Osteocyte (in vitro differentiated cells): Measurements from ENCODE around the gene PRR20B. TPM values are rescaled to one million over a fixed set of nuclear protein-coding genes. Genes with fewer than 3 reads are reported as not detected.
"Not testable (repeated sequence)": the region's sequence is repeated elsewhere in the genome, so short reads cannot be mapped to it uniquely, and the experiment has no call there.

Experiments used
- DNase-seq: peaks from one replicate; pipeline ENCODE4 v3.0.0; 2021; ENCODE audit warnings: mixed read lengths; ENCODE audit not compliant: unreplicated experiment; ENCODE audit errors: extremely low spot score
- H3K27ac Mint-ChIP-seq: one replicate; pipeline ENCODE4 v1.8.0; 2021; ENCODE audit warnings: mild to moderate bottlenecking, mixed read lengths; ENCODE audit not compliant: unreplicated experiment
- H3K27me3 Mint-ChIP-seq: one replicate; pipeline ENCODE4 v1.8.0; 2021; ENCODE audit warnings: mixed read lengths; ENCODE audit not compliant: unreplicated experiment
- H3K36me3 Mint-ChIP-seq: one replicate; pipeline ENCODE4 v1.8.0; 2021; ENCODE audit warnings: mixed read lengths; ENCODE audit not compliant: unreplicated experiment
- H3K4me1 Mint-ChIP-seq: one replicate; pipeline ENCODE4 v1.8.0; 2021; ENCODE audit warnings: mixed read lengths; ENCODE audit not compliant: unreplicated experiment
- H3K4me3 Mint-ChIP-seq: one replicate; pipeline ENCODE4 v1.8.0; 2021; ENCODE audit warnings: mild to moderate bottlenecking, moderate library complexity, mixed read lengths; ENCODE audit not compliant: unreplicated experiment
- H3K9me3 Mint-ChIP-seq: one replicate; pipeline ENCODE4 v1.8.0; 2021; ENCODE audit warnings: mixed read lengths; ENCODE audit not compliant: unreplicated experiment
- CTCF ChIP-seq: fragments of 200-600 bp; sonication (generic); IDR thresholded peaks from 2 replicates; pipeline ENCODE4 v1.5.0; 2021; ENCODE audit warnings: antibody characterized with exemption, mild to moderate bottlenecking, moderate library complexity
- total RNA-seq: library from RNA; stranded (reverse); gene quantifications from 2 replicates; pipeline ENCODE4 v1.2.1, GENCODE V29; 2021

The PRR20B gene
- total RNA-seq, 1 donor from 2014 or later = not detected

GRCh38 chr13:57138988-57139387 is 8.3 kb upstream of the PRR20B start:
- DNase-seq = no peak
- no peak overlapping the region for H3K27ac Mint-ChIP-seq
- no peaks in the 10 kb centered on the region for H3K36me3 Mint-ChIP-seq
- H3K27me3 Mint-ChIP-seq = no peaks in the 10 kb centered on the region
- no peak for TF ChIP-seq CTCF
- no peaks in the 10 kb centered on the region for H3K4me1 Mint-ChIP-seq
- no peak overlapping the region for H3K4me3 Mint-ChIP-seq
- H3K9me3 Mint-ChIP-seq = peaks cover 15% of the 10 kb centered on the region

- H3K4me1 Mint-ChIP-seq, H3K27me3 Mint-ChIP-seq, H3K4me3 Mint-ChIP-seq, H3K27ac Mint-ChIP-seq, H3K36me3 Mint-ChIP-seq: not testable (repeated sequence)
- H3K9me3 Mint-ChIP-seq = peaks cover 15% of the 10 kb centered on the region
- peak; percentile 83 for DNase-seq
Observed at GRCh38 chr13:57139781-57140180, 7.5 kb upstream of the PRR20B start.

GRCh38 chr13:57140235-57140968 is 6.9 kb upstream of the PRR20B start, which contains the start of gene PRR20A:
Gene PRR20A (plus strand): TSS chr13:57140918. CDS start chr13:57141305, 387 bp downstream.
- not testable (repeated sequence) for H3K4me1 Mint-ChIP-seq, H3K27me3 Mint-ChIP-seq, H3K36me3 Mint-ChIP-seq, H3K27ac Mint-ChIP-seq, H3K4me3 Mint-ChIP-seq
- peaks cover 15% of the 10 kb centered on the region for H3K9me3 Mint-ChIP-seq
- DNase-seq = peak; percentile 76

GRCh38 chr13:57148106-57148505 is 818 bp downstream of the PRR20B start:
- DNase-seq = peak; percentile 62
- not testable (repeated sequence) for H3K27ac Mint-ChIP-seq, H3K9me3 Mint-ChIP-seq, H3K4me1 Mint-ChIP-seq, H3K36me3 Mint-ChIP-seq, H3K27me3 Mint-ChIP-seq, H3K4me3 Mint-ChIP-seq

- H3K9me3 Mint-ChIP-seq = not testable (repeated sequence)
Observed at GRCh38 chr13:57153761-57154160, 6.5 kb downstream of the PRR20B start, which contains the start of gene PRR20C. Gene PRR20C (plus strand): TSS chr13:57154061. CDS start chr13:57154448, 387 bp downstream.

GRCh38 chr13:57160332-57160731 is 13.0 kb downstream of the PRR20B start, which contains the start of gene PRR20D:
Gene PRR20D (plus strand): TSS chr13:57160632. CDS start chr13:57161019, 387 bp downstream.
- not testable (repeated sequence) for H3K4me3 Mint-ChIP-seq, H3K27me3 Mint-ChIP-seq, DNase-seq

More at GRCh38 chr13:57153761-57154160, 6.5 kb downstream of the PRR20B start, which contains the start of gene PRR20C:
- not testable (repeated sequence) for H3K36me3 Mint-ChIP-seq, H3K27ac Mint-ChIP-seq, H3K4me1 Mint-ChIP-seq, H3K27me3 Mint-ChIP-seq, H3K4me3 Mint-ChIP-seq, DNase-seq

GRCh38 chr13:57166897-57167296 is 19.6 kb downstream of the PRR20B start, which contains the start of gene PRR20E:
Gene PRR20E (plus strand): TSS chr13:57167197. CDS start chr13:57167584, 387 bp downstream.
- H3K4me3 Mint-ChIP-seq, H3K36me3 Mint-ChIP-seq, DNase-seq, H3K9me3 Mint-ChIP-seq, H3K27ac Mint-ChIP-seq, H3K27me3 Mint-ChIP-seq, H3K4me1 Mint-ChIP-seq: not testable (repeated sequence)

More at GRCh38 chr13:57160332-57160731, 13.0 kb downstream of the PRR20B start, which contains the start of gene PRR20D:
- not testable (repeated sequence) for H3K4me1 Mint-ChIP-seq, H3K27ac Mint-ChIP-seq, H3K36me3 Mint-ChIP-seq, H3K9me3 Mint-ChIP-seq

GRCh38 chr13:57191667-57192066 is 44.4 kb downstream of the PRR20B start:
- no peak for TF ChIP-seq CTCF
- no peak overlapping the region for H3K27ac Mint-ChIP-seq
- peaks cover 12% of the 10 kb centered on the region for H3K9me3 Mint-ChIP-seq
- H3K36me3 Mint-ChIP-seq = no peaks in the 10 kb centered on the region
- H3K4me1 Mint-ChIP-seq = no peaks in the 10 kb centered on the region
- no peak overlapping the region for H3K4me3 Mint-ChIP-seq
- no peaks in the 10 kb centered on the region for H3K27me3 Mint-ChIP-seq
- no peak for DNase-seq
